WERI-Rb-1 (cell line): ENCODE measurements around the gene MRM3.
"Not testable (repeated sequence)": the region's sequence is repeated elsewhere in the genome, so short reads cannot be mapped to it uniquely, and the experiment has no call there.

Experiments used
- DNase-seq: peaks from one replicate; pipeline ENCODE4 v3.0.0-alpha.2; 2020
- H3K27ac ChIP-seq: fragments of 250-450 bp; sonication (Bioruptor Pico); 2 replicates; pipeline ENCODE4 v1.5.1; 2020; ENCODE audit warnings: mild to moderate bottlenecking, moderate library complexity
- H3K27me3 ChIP-seq: fragments of 250-450 bp; sonication (Bioruptor Pico); 2 replicates; pipeline ENCODE4 v1.5.1; 2021; ENCODE audit warnings: mild to moderate bottlenecking, low read depth, moderate library complexity; ENCODE audit not compliant: insufficient read depth, severe bottlenecking
- H3K36me3 ChIP-seq: fragments of 250-450 bp; sonication (Bioruptor Pico); 2 replicates; pipeline ENCODE4 v1.5.1; 2020; ENCODE audit warnings: mild to moderate bottlenecking, moderate library complexity
- H3K4me3 ChIP-seq: 2 replicates; pipeline ENCODE4 v1.5.1; 2011; ENCODE audit warnings: low read depth, mild to moderate bottlenecking, control low read depth, low read length
- H3K9me3 ChIP-seq: fragments of 250-450 bp; sonication (Bioruptor Pico); 2 replicates; pipeline ENCODE4 v1.5.1; 2021; ENCODE audit warnings: mild to moderate bottlenecking, moderate library complexity; ENCODE audit not compliant: severe bottlenecking
- TF ChIP-seq, protein P1 (sequence below): IDR thresholded peaks from 2 replicates; pipeline ENCODE4 v1.5.1; 2011; ENCODE audit warnings: low read depth, mild to moderate bottlenecking, control low read depth, inconsistent platforms, low read length

Gene MRM3

DNA sequence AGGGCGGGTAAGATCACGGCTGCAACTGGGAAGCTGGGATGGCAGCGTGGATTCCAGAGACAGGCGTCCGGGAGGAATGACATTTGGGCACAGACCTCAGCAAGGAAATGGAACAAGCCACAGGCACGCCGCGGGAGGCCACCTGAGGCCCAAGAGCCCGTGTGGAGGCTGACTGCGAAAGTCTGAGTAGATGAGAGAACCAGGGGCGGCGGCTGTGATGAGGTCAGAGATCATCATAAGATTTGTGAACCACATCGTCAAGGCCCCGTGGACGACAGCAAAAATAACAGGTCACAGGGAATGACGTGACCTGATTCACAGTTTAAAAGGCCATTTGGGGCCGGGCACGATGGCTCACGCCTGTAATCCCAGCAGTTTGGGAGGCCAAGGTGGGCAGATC, 48.2 kb downstream of the MRM3 start:
- DNase-seq = peak; percentile 34
- peaks cover 2% of the 10 kb centered on the region for H3K9me3 ChIP-seq
- TF ChIP-seq, protein P1, sequence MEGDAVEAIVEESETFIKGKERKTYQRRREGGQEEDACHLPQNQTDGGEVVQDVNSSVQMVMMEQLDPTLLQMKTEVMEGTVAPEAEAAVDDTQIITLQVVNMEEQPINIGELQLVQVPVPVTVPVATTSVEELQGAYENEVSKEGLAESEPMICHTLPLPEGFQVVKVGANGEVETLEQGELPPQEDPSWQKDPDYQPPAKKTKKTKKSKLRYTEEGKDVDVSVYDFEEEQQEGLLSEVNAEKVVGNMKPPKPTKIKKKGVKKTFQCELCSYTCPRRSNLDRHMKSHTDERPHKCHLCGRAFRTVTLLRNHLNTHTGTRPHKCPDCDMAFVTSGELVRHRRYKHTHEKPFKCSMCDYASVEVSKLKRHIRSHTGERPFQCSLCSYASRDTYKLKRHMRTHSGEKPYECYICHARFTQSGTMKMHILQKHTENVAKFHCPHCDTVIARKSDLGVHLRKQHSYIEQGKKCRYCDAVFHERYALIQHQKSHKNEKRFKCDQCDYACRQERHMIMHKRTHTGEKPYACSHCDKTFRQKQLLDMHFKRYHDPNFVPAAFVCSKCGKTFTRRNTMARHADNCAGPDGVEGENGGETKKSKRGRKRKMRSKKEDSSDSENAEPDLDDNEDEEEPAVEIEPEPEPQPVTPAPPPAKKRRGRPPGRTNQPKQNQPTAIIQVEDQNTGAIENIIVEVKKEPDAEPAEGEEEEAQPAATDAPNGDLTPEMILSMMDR = no peak
- H3K4me3 ChIP-seq = no peak overlapping the region
- H3K36me3 ChIP-seq = peaks cover 10% of the 10 kb centered on the region
- H3K27ac ChIP-seq = no peak overlapping the region
- H3K27me3 ChIP-seq = no peaks in the 10 kb centered on the region

DNA sequence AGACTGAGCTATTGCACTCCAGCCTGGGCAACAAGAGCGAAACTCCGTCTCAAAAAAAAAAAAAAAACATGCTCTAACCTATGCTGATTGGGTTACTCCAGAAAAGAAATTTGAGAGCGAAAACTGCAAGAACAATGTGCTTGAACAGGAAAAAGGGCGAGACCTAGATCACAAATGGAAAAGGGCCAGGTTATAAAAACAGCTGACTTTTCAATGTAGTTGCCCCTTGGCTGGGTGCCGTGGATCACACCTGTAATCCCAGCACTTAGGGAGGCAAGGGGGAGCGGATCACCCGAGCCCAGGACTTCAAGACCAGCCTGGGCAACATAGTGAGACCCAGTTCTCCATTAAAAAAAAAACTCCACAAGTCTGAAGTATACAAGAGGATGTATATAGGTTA, 48.8 kb downstream of the MRM3 start:
- H3K9me3 ChIP-seq = peaks cover 2% of the 10 kb centered on the region
- H3K4me3 ChIP-seq = no peak overlapping the region
- DNase-seq = no peak
- no peaks in the 10 kb centered on the region for H3K27me3 ChIP-seq
- no peak overlapping the region for H3K27ac ChIP-seq
- TF ChIP-seq, protein P1 = no peak
- H3K36me3 ChIP-seq = peaks cover 6% of the 10 kb centered on the region; the same call in 1 of the 2 replicates

- peaks cover 2% of the 10 kb centered on the region for H3K9me3 ChIP-seq
- TF ChIP-seq, protein P1 = no peak
- H3K27me3 ChIP-seq = no peaks in the 10 kb centered on the region
- H3K36me3 ChIP-seq = peaks cover 16% of the 10 kb centered on the region
- H3K27ac ChIP-seq = peak overlapping the region; percentile 41
- H3K4me3 ChIP-seq = no peak overlapping the region
- no peak for DNase-seq
Observed at GRCh38 chr17:834136-834535, 52.0 kb downstream of the MRM3 start.

DNA sequence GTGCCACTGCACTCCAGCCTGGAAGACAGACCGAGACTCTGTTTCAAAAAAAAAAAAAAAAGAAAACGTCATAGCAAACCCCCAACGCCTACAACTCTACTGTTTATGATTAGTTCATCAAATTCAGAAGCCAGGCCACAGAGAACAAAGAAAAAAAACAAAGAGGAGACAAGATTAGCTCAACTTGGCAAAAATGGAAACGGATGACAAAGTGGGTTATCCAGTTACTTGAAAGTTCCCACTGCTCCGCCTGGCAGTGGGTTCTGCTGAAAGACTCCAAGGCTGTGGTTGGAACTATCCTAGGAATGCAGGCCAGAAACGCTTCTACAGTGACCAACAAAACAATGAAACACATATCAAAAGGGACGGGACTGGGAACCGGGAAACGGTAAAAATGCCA, 53.1 kb downstream of the MRM3 start:
- Histone ChIP-seq H3K27ac (no peak overlapping the region), H3K36me3 (peaks cover 17% of the 10 kb centered on the region), H3K27me3 (no peaks in the 10 kb centered on the region), H3K4me3 (no peak overlapping the region), H3K9me3 (peaks cover 2% of the 10 kb centered on the region)
- no peak for DNase-seq
- TF ChIP-seq, protein P1 = no peak

DNA sequence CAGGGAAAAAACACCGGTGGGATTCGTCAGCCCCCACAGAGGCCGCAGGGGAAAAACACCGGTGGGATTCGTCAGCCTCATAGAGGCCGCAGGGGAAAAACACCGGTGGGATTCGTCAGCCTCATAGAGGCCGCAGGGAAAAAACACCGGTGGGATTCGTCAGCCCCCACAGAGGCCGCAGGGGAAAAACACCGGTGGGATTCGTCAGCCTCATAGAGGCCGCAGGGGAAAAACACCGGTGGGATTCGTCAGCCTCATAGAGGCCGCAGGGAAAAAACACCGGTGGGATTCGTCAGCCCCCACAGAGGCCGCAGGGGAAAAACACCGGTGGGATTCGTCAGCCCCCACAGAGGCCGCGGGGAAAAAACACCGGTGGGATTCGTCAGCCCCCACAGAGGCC, 53.6 kb downstream of the MRM3 start:
- H3K27me3 ChIP-seq, H3K27ac ChIP-seq, DNase-seq, H3K9me3 ChIP-seq, H3K4me3 ChIP-seq: not testable (repeated sequence)
- H3K36me3 ChIP-seq = peaks cover 17% of the 10 kb centered on the region

- peaks cover 2% of the 10 kb centered on the region for H3K9me3 ChIP-seq
- peak overlapping the region; percentile 42 for H3K27ac ChIP-seq
- TF ChIP-seq, protein P1 = no peak
- H3K36me3 ChIP-seq = peaks cover 20% of the 10 kb centered on the region
- H3K4me3 ChIP-seq = no peak overlapping the region
- no peaks in the 10 kb centered on the region for H3K27me3 ChIP-seq
- DNase-seq = peak; percentile 64
Observed at GRCh38 chr17:836151-836550, 54.0 kb downstream of the MRM3 start.
